Measurements from ENCODE around the gene MESP2.

Gene MESP2

DNA sequence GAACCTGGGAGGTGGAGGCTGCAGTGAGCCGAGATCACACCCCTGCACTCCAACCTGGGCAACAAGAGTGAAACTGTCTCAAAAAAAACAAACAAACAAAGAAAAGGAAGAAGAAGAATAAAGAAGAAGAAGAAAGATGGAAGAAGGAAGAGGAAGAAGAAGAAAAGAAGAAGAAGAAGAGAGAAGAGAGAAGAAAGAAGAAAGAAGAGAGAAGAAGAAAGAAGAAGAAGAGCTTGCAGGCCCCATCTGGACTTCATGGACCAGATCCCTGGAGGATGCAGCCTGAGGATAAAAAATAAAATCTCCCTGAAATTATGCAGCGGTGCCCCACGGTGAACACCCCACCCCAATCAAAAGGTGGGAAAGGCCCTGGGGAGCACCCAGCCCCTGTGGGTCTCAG is 16.3 kb upstream of the MESP2 start:
- no peak for DNase-seq (ENCODE audit: low spot score)
- CTCF ChIA-PET: interaction anchor here (0.6 to 5.0 kb wide), 13 partner anchors 8 to 259 kb away, joined by 3 to 86 read pairs (median 5); no protein-coding TSS in a partner anchor
- H3K27ac ChIP-seq: no peak overlapping the region
- TF ChIP-seq, protein P1, sequence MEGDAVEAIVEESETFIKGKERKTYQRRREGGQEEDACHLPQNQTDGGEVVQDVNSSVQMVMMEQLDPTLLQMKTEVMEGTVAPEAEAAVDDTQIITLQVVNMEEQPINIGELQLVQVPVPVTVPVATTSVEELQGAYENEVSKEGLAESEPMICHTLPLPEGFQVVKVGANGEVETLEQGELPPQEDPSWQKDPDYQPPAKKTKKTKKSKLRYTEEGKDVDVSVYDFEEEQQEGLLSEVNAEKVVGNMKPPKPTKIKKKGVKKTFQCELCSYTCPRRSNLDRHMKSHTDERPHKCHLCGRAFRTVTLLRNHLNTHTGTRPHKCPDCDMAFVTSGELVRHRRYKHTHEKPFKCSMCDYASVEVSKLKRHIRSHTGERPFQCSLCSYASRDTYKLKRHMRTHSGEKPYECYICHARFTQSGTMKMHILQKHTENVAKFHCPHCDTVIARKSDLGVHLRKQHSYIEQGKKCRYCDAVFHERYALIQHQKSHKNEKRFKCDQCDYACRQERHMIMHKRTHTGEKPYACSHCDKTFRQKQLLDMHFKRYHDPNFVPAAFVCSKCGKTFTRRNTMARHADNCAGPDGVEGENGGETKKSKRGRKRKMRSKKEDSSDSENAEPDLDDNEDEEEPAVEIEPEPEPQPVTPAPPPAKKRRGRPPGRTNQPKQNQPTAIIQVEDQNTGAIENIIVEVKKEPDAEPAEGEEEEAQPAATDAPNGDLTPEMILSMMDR (conservative IDR thresholded peaks at IDR 0.05; ENCODE audit: low read depth): no peak
- POLR2A ChIA-PET (ENCODE audit: low non-redundant PET): no interaction called here

DNA sequence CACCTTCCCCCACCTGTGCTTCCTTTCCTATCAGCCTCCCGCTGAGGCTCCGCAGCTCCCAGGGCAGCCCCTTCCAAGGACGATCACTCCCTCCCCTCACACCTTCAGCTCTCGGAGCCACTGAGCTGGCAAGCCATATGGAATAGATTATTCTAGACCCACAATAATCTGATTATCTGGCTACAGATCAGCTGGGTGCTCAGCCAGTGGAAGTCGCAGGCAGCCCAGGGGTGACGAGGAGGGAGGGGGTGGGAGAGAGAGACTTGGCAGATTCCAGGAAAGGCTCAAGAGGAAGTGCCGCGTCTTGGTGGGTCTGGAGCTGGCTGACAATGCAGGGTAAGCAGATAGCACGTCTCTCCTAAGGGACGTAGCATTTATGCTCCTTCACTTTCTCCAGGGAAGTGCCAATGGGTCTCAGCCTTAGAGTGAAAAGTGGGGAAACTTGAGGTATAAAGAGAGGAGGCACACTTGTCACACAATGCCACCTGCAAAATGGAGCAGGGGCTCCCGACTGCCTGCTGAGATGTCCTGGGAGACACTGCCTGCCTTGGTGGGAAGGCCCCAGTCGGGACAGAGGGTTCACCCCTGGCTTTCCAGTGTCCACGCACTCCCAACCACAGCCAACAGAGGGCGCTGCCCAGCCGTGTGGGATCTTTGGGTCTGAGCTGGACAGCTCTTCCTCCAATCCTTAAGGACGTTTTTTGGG is 15.7 kb upstream of the MESP2 start:
- POLR2A ChIA-PET (ENCODE audit: low non-redundant PET): no interaction called here
- TF ChIP-seq, protein P1 (conservative IDR thresholded peaks at IDR 0.05; ENCODE audit: low read depth): peak; percentile 99
- peak; percentile 85 for DNase-seq (ENCODE audit: low spot score)

DNA sequence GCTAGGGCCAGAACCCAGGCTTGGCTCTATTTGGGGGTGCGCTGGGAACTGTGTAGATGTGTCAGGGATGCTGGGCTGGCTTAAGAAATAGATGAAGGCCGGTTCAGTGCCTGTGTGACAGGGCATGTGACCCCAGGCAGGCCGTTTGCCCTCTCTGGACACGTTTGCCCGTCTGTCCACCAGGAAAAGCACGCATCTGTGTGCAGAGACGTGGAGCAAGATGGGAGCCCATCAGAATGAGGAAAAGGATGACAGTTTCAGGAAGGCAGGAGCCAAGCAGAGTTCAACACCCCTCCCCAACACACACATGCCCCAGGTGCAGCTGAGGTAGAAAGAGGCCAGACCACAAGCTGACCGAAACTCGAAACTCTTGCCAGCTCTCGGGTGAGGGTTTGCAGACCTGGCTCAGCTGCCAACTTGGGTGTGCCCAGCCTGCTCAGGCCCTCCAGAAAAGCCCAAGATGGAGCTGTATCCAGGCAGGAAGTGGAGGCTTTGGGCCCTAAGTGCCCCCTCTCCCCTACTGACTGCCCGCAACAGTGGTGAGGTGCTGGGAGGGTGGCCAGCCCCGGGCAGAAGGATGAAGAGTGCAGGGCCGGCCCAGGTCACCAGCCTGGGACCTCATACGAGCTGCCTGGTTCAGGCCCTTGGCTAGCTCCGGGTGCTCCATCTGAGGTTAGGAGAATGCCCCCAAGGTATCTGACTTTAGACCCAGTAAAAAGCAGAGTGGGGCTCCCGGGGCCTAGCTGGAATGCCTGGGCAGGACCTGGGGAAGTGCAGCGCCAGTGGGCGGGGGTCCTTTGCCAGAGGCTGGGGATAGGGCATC is 14.9 kb upstream of the MESP2 start:
- peak overlapping the region; percentile 68 for H3K27ac ChIP-seq
- ChIA-PET CTCF (interaction anchor here (0.5 to 5.0 kb wide), 23 partner anchors 9 to 547 kb away, joined by 3 to 86 read pairs (median 4); partner anchors contain the start of genes AP3S2 and MESP2), POLR2A (ENCODE audit: low non-redundant PET) (interaction anchor here (0.6 kb wide), 1 partner anchor 60 kb away, joined by 3 read pairs; no protein-coding TSS in a partner anchor)
- TF ChIP-seq, protein P1 (conservative IDR thresholded peaks at IDR 0.05; ENCODE audit: low read depth): peak; percentile 70
- no peak for DNase-seq (ENCODE audit: low spot score)

More for the DNA sequence above, 15.7 kb upstream of the MESP2 start:
- CTCF ChIA-PET: interaction anchor here (0.5 to 5.0 kb wide), 28 partner anchors 8 to 404 kb away, joined by 3 to 86 read pairs (median 4); partner anchors contain the start of gene AP3S2
- peak overlapping the region; percentile 68 for H3K27ac ChIP-seq

DNA sequence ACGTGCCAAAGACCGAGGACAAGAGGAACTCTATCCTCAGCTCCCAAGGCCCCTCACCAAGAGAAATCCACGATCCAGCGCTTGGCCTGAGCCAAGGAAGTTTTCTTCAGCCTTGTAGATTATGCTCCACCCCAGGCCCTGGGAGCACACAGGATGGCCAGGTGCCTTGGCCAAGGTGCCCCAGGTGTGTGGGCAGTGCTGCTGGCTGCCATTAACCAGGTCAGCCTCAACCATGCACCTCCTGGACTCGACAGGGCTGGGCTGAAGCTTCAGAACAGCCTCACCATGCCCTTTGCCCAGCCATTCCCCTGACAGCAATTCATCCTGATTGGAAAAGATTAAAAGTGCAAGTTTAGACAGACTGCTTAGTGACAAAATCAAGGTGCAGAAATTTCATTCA is 14.2 kb upstream of the MESP2 start:
- TF ChIP-seq, protein P1 (conservative IDR thresholded peaks at IDR 0.05; ENCODE audit: low read depth): no peak
- ChIA-PET POLR2A (ENCODE audit: low non-redundant PET) (interaction anchor here (0.6 kb wide), 1 partner anchor 59 kb away, joined by 3 read pairs; no protein-coding TSS in a partner anchor), CTCF (interaction anchor here (0.5 to 5.0 kb wide), 10 partner anchors 11 to 548 kb away, joined by 3 to 86 read pairs (median 5); partner anchors contain the start of gene MESP2)
- peak overlapping the region; percentile 68 for H3K27ac ChIP-seq
- no peak for DNase-seq (ENCODE audit: low spot score)

DNA sequence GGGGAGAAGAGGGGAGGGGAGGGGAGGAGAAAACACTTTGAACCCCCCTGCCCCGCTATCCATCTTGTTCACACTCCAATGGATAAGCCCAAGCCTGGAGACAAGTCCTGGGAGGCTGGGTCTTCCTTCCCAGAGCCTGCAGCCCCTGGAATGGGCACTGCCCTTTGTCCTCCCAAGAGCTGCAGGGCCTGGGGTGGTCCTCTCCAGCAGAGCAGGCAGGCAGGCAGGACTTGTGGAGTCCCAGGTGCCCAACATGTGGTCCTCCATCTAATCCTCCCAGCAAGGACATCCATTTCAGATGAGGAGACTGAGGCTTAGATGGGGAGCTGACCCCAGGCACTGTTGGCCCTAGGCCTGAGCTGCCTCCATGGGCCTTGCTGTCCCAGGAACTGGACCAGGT is 10.4 kb upstream of the MESP2 start:
- TF ChIP-seq, protein P1 (conservative IDR thresholded peaks at IDR 0.05; ENCODE audit: low read depth): no peak
- POLR2A ChIA-PET (ENCODE audit: low non-redundant PET): no interaction called here
- H3K27ac ChIP-seq: no peak overlapping the region
- no peak for DNase-seq (ENCODE audit: low spot score)
- CTCF ChIA-PET: no interaction called here
